HG03064 (cell line): ENCODE measurements around the gene TTC31.

Experiments
- ATAC-seq: cut with Tn5 transposase; IDR thresholded peaks from one replicate; pipeline ENCODE4 v1.9.1; 2021; ENCODE audit warnings: low read depth; ENCODE audit not compliant: unreplicated experiment

Gene TTC31

GRCh38 chr2:74503506-74504475, 20.9 kb downstream of the TTC31 start:
- ATAC-seq, result no peak

- no peak for ATAC-seq
Observed at GRCh38 chr2:74504591-74504990, 21.7 kb downstream of the TTC31 start.

DNA sequence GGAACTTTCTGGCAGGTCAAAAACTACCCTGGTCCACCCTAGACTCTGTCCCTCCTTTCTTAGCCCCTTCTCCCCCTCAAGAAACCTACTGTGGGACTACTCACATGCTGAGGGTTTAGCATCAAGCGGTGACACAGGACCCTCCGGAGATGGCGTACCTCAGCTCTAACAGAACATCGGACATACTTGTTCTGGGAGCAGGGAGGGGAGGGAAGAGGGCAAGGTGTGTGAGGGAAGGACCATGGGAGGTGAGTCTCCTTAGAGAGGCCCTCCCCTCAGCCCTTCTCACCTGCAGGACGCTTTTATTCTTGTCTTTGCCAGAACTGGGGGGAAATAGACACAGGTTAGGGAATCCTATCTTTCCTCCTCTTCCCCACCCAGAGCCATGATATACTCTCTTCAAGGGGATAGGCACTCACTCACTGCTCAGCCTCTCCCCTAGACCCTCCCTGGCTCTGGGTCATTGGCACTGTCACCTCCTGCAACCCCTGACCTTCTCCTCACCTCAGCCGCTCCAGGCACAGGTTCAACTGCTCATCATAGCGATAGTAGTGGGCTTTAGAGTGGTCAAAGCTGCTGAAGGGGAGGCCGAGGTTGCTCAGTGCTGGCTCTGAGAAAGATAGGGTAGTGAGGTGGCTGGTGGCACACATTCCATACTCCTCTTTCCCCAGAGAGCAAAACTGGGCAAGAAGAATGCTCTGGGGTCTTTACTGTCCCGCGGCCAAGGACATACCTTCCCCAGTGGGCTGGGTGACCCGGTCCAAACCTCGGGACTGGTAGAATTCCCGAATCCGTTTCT, 22.8 kb downstream of the TTC31 start:
- ATAC-seq, result no peak

- ATAC-seq, result peak; percentile 80
Observed at GRCh38 chr2:74507145-74507925, 24.5 kb downstream of the TTC31 start, which contains the start of gene PCGF1. Gene PCGF1, minus strand, starts transcription at chr2:74507695. Its CDS starts 27 bp downstream, at chr2:74507668.

DNA sequence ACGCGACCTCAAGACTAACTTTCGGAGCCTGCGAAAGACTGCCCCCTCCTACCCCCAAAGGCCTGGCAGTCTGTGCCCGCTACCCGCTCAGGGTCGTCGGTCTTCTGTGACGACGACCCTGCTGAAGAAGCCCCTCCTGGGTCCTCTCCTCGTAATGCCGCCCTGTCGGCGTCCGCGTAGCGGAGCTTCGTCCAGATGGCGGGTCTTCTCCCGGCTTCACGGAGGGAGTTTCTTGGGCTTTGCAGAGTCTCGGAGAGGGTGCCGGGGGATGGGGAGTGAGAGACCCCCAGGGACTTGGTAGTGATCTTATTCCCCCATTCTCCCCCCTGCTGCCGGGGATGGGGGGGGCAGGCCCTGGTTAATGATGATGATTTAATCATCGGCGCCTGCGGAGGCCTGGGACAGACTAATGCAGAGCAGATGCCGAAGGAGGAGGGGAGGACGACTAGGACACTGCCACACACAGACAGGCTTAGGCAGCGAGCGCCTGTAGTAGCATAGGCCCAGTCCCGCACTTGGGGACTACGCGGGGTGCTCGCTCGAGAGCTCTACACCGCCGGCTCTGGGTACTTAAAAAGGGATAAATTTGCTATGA, 25.1 kb downstream of the TTC31 start:
- peak; percentile 5 for ATAC-seq

- no peak for ATAC-seq
Observed at GRCh38 chr2:74510272-74510671, 27.4 kb downstream of the TTC31 start.

DNA sequence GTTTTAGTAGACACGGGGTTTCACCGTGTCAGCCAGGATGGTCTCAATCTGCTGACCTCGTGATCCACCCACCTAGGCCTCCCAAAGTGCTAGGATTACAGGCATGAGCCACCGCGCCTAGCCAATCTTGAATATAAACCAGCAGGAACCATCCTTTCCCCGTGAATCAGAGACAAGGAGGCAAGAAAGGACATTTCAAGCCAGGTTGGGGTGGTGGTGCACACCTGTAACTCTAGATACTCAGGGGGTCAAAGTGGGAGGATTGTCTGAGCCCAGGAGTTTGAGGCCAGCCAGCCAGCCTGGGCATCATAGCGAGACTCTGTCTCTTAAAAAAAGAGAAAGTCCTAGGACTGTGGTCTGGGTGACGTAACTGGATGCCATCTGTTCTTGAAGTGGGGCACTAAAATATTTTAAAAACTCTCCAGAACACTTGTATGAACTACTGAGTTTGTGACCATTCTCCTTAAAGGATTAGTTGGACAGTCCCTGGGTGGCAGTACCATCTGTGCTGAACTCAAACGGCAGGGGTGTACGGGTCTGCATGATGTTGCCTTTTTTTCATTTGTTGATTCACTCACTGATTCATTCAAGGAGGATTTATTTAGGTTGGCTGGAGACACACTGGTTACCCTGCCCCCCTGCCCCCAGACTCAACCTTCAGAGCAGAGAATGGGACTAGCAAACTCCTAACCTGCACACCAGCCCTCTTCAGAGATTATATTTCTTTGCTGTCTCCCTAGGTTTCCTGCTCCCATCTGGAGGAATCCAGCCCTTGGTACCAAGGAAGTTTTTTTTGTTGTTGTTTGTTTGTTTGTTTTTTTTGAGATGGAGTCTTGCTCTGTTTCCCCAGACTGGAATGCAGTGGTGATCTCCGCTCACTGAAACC, 28.5 kb downstream of the TTC31 start:
- no peak for ATAC-seq

- ATAC-seq, result no peak
Observed at GRCh38 chr2:74512744-74513604, 30.1 kb downstream of the TTC31 start.

DNA sequence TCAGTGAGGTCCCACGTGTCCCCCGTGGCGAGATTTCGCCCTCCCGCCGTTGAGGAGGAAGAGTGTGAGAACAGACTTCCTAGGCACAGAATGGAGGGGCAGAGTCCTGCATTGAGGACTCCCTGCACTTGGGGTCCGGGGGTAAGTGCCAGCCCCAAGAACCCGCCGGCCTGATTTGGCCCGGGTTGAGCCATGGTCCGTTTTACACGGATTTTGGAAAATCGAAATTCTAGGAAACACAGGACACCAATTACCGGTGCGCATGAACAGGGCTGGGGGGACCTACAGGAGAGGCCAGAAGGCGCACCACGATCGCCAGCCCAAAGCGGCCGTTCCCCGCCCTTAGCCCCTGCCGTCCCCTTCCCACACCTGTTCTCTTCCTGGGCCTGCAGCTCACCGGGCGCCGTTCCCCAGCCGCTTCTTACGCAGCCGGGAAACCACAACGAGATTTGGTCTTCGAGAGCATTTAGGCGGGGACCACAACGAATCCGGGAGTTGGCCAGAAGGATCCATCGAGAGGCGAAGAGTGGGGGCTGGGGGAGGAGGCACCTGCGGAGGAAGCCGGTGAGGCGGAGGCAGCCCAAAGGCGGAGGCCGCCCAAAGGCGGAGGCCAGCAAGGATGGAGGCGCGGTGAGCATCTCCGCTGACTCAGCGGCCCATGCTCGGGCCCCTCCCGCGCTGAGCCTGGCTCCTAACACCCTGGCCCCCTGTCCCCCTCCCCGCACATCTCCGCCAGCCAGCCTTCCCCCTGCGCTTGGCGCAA, 30.9 kb downstream of the TTC31 start:
- no peak for ATAC-seq

DNA sequence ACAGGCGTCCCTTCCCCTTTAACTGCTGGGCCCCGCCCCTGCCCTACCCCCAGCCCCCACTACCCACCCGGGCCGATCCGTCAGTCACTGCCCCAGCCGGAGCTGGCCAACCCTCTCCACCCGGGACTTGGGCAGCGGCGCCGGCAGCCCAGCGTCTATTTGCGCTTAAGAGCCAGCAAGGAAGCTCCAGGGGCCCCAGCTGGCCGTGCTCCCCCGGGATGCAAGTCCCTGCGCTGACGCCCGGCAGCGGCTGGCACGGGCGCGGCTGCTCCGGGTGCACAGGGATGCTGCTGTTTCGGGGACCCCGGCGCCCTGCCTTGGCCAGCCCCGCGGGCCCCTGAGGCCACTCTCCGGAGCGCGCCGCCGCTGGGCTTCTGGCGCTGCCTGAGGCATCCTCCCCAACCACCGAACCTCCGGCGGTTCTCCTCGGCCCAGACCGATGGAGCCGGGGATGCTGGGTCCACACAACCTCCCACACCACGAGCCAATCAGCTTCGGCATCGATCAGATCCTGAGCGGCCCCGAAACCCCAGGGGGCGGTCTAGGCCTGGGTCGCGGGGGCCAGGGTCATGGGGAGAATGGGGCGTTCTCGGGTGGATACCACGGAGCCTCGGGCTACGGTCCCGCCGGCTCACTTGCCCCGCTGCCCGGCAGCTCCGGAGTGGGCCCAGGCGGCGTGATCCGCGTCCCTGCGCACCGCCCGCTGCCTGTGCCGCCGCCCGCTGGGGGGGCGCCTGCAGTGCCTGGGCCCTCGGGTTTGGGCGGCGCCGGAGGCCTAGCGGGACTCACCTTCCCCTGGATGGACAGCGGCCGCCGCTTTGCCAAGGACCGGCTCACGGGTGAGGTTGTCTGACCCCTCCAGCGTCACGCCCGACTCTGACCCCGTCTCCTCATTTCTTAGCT, 31.7 kb downstream of the TTC31 start, which contains the start of gene TLX2:
TLX2 (plus strand) TSS at position 83 of the 903 bp plus-strand sequence; CDS start at position 440, 357 bp downstream.
- ATAC-seq, result no peak

GRCh38 chr2:74515271-74515980, 32.5 kb downstream of the TTC31 start:
- ATAC-seq, result no peak

- no peak for ATAC-seq
Observed at GRCh38 chr2:74515981-74516633, 33.2 kb downstream of the TTC31 start.

DNA sequence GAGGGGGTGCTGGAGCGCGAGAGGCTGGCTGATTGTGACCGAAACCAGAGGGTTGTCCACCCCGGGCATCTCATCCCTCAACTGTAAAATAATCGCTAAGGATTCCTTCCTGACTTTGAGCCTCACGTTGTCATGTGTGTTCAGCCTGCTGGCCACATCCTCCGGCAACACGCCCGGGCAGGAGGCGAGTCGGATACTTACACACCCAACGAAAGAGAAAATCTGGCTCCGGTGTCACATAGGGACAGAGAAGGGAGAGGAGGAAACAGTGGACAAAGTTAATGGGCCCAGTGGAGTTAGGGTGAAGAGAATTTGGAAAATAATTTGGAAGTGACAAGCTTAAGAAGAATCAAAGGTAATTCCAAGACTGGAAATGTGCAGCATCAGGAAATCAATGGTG, 33.8 kb downstream of the TTC31 start:
- no peak for ATAC-seq

DNA sequence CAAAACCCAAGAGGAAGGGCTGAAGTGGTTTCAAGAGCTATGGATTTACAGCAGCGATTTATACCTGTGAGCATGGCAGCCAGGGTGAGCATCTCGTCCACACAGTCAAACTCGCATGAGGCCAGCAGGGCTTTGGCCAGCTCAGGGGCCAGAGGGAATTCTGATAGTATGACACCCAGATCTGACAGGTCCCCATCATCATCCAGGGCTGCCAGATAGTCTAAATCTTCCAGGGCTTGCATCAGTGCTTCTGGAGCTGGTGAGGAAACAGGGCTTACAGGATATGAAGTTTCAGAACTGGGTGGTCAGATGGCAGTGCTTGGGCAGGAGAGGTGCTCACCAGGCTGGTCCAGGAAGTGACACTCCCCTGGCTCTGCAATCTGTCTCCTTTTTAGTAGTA, 39.6 kb downstream of the TTC31 start:
- no peak for ATAC-seq

- no peak for ATAC-seq
Observed at GRCh38 chr2:74524005-74524404, 41.1 kb downstream of the TTC31 start.
